ENCODE results near the gene CPAMD8.

CPAMD8 gene

GRCh38 chr19:16867211-16867610 is 159.4 kb downstream of the CPAMD8 start:
- no peak for DNase-seq

GRCh38 chr19:16862826-16863415 is 163.7 kb downstream of the CPAMD8 start:
- no peak for DNase-seq

- no peak for DNase-seq
These were observed 164.8 kb downstream of the CPAMD8 start for GRCh38 chr19:16861834-16862233.

DNA sequence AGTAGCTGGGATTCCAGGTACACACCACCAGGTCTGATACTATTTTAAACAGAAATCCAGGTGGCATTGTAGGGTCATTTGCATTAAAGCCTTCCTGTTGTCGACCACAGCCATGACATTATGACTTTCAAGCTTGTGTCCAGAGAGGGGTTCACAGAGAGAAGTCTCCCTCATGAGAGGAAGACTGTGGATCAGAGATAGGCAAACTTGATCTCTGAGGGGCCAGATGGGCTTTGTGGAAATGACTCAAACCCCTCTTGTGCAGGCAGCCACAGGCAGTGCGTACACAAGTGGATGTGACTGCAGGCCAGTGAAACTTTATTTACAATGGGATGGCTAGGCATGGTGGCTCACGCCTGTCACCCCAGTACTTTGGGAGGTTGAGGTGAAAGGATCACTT is 165.6 kb downstream of the CPAMD8 start:
- DNase-seq, result no peak

DNA sequence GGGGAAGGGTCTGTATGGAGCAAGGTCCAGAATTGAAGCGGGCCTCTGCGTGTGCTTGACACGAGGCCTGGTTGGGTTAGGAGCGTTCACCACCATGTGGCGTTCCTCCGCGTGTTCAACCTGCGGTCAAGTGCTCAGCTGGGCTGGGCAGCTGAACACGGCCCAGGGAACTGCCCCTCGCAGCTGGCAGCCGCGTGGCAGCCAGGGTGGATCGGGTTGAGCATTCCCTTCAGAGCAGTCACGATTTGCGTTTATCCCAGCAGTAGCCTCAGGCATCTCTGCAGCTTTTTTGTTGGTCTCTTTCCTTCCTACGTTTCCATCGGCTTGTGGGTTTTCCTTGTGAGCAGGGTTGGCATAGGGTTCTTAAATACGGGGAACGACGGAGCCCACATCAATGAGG is 166.5 kb downstream of the CPAMD8 start:
- no peak for DNase-seq

GRCh38 chr19:16859626-16860025 is 167.0 kb downstream of the CPAMD8 start:
- DNase-seq, result no peak

- no peak for DNase-seq
These were observed 170.5 kb downstream of the CPAMD8 start for GRCh38 chr19:16856091-16856490.

- DNase-seq, result no peak
These were observed 173.5 kb downstream of the CPAMD8 start for GRCh38 chr19:16853066-16853465.

DNA sequence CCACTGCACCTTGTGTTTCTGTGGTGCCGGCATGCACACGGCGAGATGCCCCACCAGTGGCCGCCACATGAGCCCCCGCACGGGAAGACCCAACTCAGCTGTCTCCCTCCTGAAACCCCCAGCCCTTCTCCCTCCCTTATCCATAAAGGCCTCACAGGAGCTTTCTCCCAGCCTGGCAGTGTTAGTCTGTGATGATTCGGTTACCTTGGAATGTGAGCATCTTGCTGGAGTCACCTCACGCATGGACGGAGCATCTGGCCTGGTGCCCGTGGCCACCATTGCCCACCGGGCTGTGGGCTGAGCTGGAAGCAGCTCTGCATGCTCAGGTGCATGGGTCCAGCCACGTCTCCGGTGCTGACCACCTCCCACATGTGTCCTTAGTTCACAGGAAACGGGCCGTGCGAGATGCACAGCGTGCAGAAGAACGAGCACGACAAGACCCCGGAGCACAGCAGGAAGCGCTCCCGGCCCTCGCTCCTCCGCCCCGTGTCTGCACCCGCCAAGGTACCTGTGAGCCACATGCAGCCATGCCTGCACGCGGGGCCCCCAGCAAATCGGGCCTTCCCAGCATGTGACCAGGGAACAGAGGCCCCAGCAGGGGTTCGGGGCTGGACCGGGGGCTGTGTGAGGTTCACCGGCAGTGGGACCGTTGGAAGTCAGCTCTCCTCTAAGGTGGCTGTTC is 175.4 kb downstream of the CPAMD8 start:
- no peak for DNase-seq

GRCh38 chr19:16850133-16850532 is 176.5 kb downstream of the CPAMD8 start:
- DNase-seq, result no peak

DNA sequence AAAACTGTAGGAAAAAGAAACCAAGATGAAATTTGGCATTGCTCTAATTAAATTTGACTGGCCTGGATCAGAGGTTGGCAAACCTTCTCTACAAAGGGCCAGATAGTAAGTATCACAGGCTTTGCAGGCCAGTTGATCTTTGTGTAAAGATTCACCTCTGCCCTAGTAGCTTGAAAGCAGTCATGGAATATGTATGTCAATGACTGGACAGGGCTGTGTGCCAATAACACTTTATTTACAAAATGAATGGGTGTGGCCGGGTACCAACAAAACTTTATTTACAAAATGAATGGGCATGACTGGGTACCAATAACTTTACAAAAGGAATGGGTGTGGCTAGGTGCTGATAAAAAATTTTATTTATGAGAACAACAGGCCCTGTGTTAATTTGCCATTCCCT is 177.4 kb downstream of the CPAMD8 start:
- no peak for DNase-seq

GRCh38 chr19:16847430-16847829 is 179.2 kb downstream of the CPAMD8 start:
- no peak for DNase-seq

DNA sequence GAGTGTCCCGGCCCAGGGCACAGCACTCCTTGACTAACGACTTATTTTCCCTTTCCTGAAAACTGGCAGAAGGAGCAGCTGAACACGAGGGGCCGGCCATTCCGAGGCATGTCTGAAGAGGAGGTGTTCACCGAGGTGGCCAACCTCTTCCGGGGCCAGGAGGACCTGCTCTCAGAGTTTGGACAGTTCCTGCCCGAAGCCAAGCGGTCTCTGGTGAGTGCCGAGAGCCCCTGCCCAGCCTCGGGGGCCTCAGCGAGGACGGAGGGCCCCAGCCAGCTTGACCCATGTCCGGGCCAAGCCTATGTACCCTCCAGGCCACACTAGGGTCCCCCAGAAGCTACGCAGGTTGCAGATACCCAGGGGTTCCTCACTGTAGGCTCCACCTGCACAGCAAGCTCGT is 179.7 kb downstream of the CPAMD8 start:
- DNase-seq, result no peak

Measured in CD4-positive, alpha-beta T cell treated with Interleukin-4 for 4 hours (primary cell).